ENCODE measurements around the gene SORCS2. TPM values are rescaled to one million over a fixed set of nuclear protein-coding genes. Genes with fewer than 3 reads are reported as not detected.

Gene SORCS2
- total RNA-seq, 1 experiment from 2014 or later = 0.15 TPM

DNA sequence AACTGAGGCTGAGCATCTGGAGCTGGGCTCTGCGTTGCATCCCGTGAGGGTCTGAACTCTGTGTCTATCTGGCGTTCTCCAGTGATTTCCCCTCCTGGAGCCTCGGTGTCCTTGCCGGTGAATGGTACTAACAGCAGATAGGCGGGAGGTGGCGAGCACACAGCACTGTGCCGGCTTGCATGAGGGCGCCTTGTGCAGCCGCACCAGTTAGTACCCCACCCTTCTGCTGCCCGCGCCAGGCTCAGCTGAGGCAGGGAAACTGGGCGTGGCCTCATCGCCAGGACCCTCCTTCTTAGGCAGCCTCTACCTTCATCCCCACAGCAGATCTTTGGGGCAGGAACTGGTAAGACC lies 42.7 kb downstream of the SORCS2 start:
- ATAC-seq = no peak
- CTCF ChIA-PET = no interaction called here
- in situ Hi-C loops (cut with HindIII; ENCODE audit: low pct_unique_long_range_greater_than_20kb, low sequenced_read_pairs) = no loop called here

DNA sequence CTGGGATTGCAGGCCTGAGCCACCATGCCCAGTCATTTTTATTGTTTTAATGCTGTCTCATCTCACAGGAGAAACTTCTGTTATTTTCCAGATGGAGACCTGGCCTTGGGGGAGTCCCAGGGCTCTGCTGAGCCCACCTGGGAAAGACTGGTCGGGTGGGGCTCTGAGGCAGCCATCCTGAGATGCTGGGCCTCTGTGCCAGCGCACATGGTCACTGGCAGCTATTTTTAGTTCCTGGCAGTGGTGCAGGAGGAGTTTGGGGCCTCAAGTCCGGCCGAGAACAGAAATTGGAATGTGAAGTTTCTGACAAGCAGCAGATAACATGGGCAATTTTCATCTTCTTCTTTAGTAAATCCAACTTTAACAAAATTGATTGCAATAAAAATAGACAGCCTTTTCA lies 44.5 kb downstream of the SORCS2 start:
- no TSS peak for BruUV-seq (replicated peaks)
- intact Hi-C loops (cut with micrococcal nuclease; ENCODE audit: unreplicated experiment) = no loop called here
- TF ChIP-seq, protein P1, sequence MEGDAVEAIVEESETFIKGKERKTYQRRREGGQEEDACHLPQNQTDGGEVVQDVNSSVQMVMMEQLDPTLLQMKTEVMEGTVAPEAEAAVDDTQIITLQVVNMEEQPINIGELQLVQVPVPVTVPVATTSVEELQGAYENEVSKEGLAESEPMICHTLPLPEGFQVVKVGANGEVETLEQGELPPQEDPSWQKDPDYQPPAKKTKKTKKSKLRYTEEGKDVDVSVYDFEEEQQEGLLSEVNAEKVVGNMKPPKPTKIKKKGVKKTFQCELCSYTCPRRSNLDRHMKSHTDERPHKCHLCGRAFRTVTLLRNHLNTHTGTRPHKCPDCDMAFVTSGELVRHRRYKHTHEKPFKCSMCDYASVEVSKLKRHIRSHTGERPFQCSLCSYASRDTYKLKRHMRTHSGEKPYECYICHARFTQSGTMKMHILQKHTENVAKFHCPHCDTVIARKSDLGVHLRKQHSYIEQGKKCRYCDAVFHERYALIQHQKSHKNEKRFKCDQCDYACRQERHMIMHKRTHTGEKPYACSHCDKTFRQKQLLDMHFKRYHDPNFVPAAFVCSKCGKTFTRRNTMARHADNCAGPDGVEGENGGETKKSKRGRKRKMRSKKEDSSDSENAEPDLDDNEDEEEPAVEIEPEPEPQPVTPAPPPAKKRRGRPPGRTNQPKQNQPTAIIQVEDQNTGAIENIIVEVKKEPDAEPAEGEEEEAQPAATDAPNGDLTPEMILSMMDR (IDR thresholded peaks at IDR 0.05) = no peak
- no peak overlapping the region for H3K4me3 ChIP-seq (ENCODE audit: low read depth in 2 of 2, low read length in 2 of 2)
- no peaks in the 10 kb centered on the region for H3K36me3 ChIP-seq (ENCODE audit: control insufficient read depth, insufficient read depth, low read length)
- ATAC-seq (no peak), DNase-seq (ENCODE audit: low read depth, low spot score) (no peak)
- no peaks in the 10 kb centered on the region for H3K27me3 ChIP-seq (ENCODE audit: control insufficient read depth, insufficient read depth, low read length)
- no peaks in the 10 kb centered on the region for H3K4me1 ChIP-seq (ENCODE audit: control insufficient read depth, insufficient read depth, low read length)
- H3K9me3 ChIP-seq (ENCODE audit: control insufficient read depth, insufficient read depth, low read depth, low read length) = no peaks in the 10 kb centered on the region
- in situ Hi-C loops (cut with HindIII; ENCODE audit: low pct_unique_long_range_greater_than_20kb, low sequenced_read_pairs) = no loop called here
- no peak overlapping the region for H3K27ac ChIP-seq (ENCODE audit: low read length)
- CTCF ChIA-PET = no interaction called here
- POLR2A ChIA-PET = no interaction called here

More for the DNA sequence above, 42.7 kb downstream of the SORCS2 start:
- no peaks in the 10 kb centered on the region for H3K27me3 ChIP-seq (ENCODE audit: control insufficient read depth, insufficient read depth, low read length)
- H3K4me1 ChIP-seq (ENCODE audit: control insufficient read depth, insufficient read depth, low read length) = no peaks in the 10 kb centered on the region
- no peak for DNase-seq (ENCODE audit: low read depth, low spot score)
- TF ChIP-seq SIN3A (IDR thresholded peaks at IDR 0.05; ENCODE audit: borderline replicate concordance, insufficient read depth, low read depth, low read length) = no peak
- TF ChIP-seq TCF7L2 (IDR thresholded peaks at IDR 0.05; ENCODE audit: low read depth, low read length) = no peak
- TF ChIP-seq, protein P2, sequence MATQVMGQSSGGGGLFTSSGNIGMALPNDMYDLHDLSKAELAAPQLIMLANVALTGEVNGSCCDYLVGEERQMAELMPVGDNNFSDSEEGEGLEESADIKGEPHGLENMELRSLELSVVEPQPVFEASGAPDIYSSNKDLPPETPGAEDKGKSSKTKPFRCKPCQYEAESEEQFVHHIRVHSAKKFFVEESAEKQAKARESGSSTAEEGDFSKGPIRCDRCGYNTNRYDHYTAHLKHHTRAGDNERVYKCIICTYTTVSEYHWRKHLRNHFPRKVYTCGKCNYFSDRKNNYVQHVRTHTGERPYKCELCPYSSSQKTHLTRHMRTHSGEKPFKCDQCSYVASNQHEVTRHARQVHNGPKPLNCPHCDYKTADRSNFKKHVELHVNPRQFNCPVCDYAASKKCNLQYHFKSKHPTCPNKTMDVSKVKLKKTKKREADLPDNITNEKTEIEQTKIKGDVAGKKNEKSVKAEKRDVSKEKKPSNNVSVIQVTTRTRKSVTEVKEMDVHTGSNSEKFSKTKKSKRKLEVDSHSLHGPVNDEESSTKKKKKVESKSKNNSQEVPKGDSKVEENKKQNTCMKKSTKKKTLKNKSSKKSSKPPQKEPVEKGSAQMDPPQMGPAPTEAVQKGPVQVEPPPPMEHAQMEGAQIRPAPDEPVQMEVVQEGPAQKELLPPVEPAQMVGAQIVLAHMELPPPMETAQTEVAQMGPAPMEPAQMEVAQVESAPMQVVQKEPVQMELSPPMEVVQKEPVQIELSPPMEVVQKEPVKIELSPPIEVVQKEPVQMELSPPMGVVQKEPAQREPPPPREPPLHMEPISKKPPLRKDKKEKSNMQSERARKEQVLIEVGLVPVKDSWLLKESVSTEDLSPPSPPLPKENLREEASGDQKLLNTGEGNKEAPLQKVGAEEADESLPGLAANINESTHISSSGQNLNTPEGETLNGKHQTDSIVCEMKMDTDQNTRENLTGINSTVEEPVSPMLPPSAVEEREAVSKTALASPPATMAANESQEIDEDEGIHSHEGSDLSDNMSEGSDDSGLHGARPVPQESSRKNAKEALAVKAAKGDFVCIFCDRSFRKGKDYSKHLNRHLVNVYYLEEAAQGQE (IDR thresholded peaks at IDR 0.05; ENCODE audit: insufficient read depth in 1 of 2, low read depth in 2 of 2, low read length in 1 of 2) = no peak
- TF ChIP-seq POLR2AphosphoS5 (IDR thresholded peaks at IDR 0.05; ENCODE audit: low read depth, low read length) = no peak
- TF ChIP-seq, protein P1 (IDR thresholded peaks at IDR 0.05) = no peak
- H3K9me3 ChIP-seq (ENCODE audit: control insufficient read depth, insufficient read depth, low read depth, low read length) = no peaks in the 10 kb centered on the region
- no peak overlapping the region for H3K4me3 ChIP-seq (ENCODE audit: low read depth in 2 of 2, low read length in 2 of 2)
- no peaks in the 10 kb centered on the region for H3K36me3 ChIP-seq (ENCODE audit: control insufficient read depth, insufficient read depth, low read length)
- intact Hi-C loops (cut with micrococcal nuclease; ENCODE audit: unreplicated experiment) = no loop called here
- H3K27ac ChIP-seq (ENCODE audit: low read length) = no peak overlapping the region
- no TSS peak for BruUV-seq (replicated peaks)
- POLR2A ChIA-PET = no interaction called here

DNA sequence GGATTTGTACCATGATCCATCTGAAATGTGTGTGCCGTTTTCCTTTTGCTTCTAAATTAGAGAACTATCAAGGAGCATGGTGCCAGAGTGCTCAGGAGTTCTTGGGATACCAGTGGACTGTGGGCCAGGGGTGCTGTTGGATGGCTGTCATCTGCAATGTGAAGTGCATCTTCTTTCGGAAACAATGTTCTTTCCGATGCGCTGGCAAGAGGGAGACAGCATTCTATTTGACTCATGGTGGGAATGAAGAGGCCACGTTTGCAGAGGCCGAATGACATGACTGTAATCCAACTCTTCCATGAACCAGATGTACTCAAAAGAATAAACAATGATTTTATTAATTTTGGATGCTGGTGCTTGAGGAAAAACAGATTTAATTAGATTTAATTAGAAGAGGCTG lies 45.5 kb downstream of the SORCS2 start:
- intact Hi-C loops (cut with micrococcal nuclease; ENCODE audit: unreplicated experiment) (no loop called here), in situ Hi-C loops (cut with HindIII; ENCODE audit: low pct_unique_long_range_greater_than_20kb, low sequenced_read_pairs) (no loop called here)
- TF ChIP-seq, protein P1 (IDR thresholded peaks at IDR 0.05) = no peak
- TF ChIP-seq, protein P2 (IDR thresholded peaks at IDR 0.05; ENCODE audit: insufficient read depth in 1 of 2, low read depth in 2 of 2, low read length in 1 of 2) = no peak
- TF ChIP-seq SIN3A (IDR thresholded peaks at IDR 0.05; ENCODE audit: borderline replicate concordance, insufficient read depth, low read depth, low read length) = no peak
- TF ChIP-seq TCF7L2 (IDR thresholded peaks at IDR 0.05; ENCODE audit: low read depth, low read length) = no peak
- TF ChIP-seq POLR2AphosphoS5 (IDR thresholded peaks at IDR 0.05; ENCODE audit: low read depth, low read length) = no peak
- Histone ChIP-seq H3K4me1 (ENCODE audit: control insufficient read depth, insufficient read depth, low read length) (no peaks in the 10 kb centered on the region), H3K27ac (ENCODE audit: low read length) (no peak overlapping the region), H3K9me3 (ENCODE audit: control insufficient read depth, insufficient read depth, low read depth, low read length) (no peaks in the 10 kb centered on the region), H3K36me3 (ENCODE audit: control insufficient read depth, insufficient read depth, low read length) (no peaks in the 10 kb centered on the region), H3K4me3 (ENCODE audit: low read depth in 2 of 2, low read length in 2 of 2) (no peak overlapping the region), H3K27me3 (ENCODE audit: control insufficient read depth, insufficient read depth, low read length) (no peaks in the 10 kb centered on the region)
- ATAC-seq (no peak), DNase-seq (ENCODE audit: low read depth, low spot score) (no peak)
- ChIA-PET POLR2A (no interaction called here), CTCF (no interaction called here)
- no TSS peak for BruUV-seq (replicated peaks)

Data from Panc1 (cell line).